EH (cell line): ENCODE results near the gene STX3.
"Not testable (repeated sequence)": the region's sequence is repeated elsewhere in the genome, so short reads cannot be mapped to it uniquely, and the experiment has no call there.

Experiments used
- DNase-seq: peaks from one replicate; pipeline ENCODE4 v3.0.0-alpha.2; 2015; ENCODE audit warnings: low read depth

The STX3 gene

GRCh38 chr11:59791639-59792038 is 36.5 kb downstream of the STX3 start:
- DNase-seq = peak; percentile 44

GRCh38 chr11:59792507-59792906 is 37.3 kb downstream of the STX3 start:
- no peak for DNase-seq

- no peak for DNase-seq
Observed at GRCh38 chr11:59794417-59794816, 39.2 kb downstream of the STX3 start.

- no peak for DNase-seq
Observed at GRCh38 chr11:59800390-59801025, 45.3 kb downstream of the STX3 start.

GRCh38 chr11:59801160-59801706 is 46.1 kb downstream of the STX3 start:
- DNase-seq = no peak

- DNase-seq = no peak
Observed at GRCh38 chr11:59801981-59802638, 46.9 kb downstream of the STX3 start.

- DNase-seq = peak; percentile 64
Observed at GRCh38 chr11:59802639-59803176, 47.5 kb downstream of the STX3 start.

GRCh38 chr11:59804061-59804460 is 48.9 kb downstream of the STX3 start:
- no peak for DNase-seq

GRCh38 chr11:59807047-59807610 is 52.0 kb downstream of the STX3 start:
- no peak for DNase-seq

- peak; percentile 82 for DNase-seq
Observed at GRCh38 chr11:59810189-59810910, 55.2 kb downstream of the STX3 start, which contains the start of gene MRPL16. Gene MRPL16 (minus strand): TSS chr11:59810778. CDS start chr11:59810658, 120 bp downstream.

- DNase-seq = no peak
Observed at GRCh38 chr11:59810911-59811259, 55.7 kb downstream of the STX3 start.

GRCh38 chr11:59812220-59812619 is 57.0 kb downstream of the STX3 start:
- no peak for DNase-seq

- DNase-seq = no peak
Observed at GRCh38 chr11:59813364-59813763, 58.2 kb downstream of the STX3 start.

GRCh38 chr11:59814021-59814420 is 58.8 kb downstream of the STX3 start:
- DNase-seq = no peak

- no peak for DNase-seq
Observed at GRCh38 chr11:59815754-59816153, 60.6 kb downstream of the STX3 start.

GRCh38 chr11:59816434-59816833 is 61.3 kb downstream of the STX3 start:
- DNase-seq = not testable (repeated sequence)

- DNase-seq = no peak
Observed at GRCh38 chr11:59818572-59818971, 63.4 kb downstream of the STX3 start.

- peak; percentile 62 for DNase-seq
Observed at GRCh38 chr11:59822989-59823566, 67.9 kb downstream of the STX3 start.

GRCh38 chr11:59829358-59829757 is 74.2 kb downstream of the STX3 start:
- no peak for DNase-seq

- no peak for DNase-seq
Observed at GRCh38 chr11:59833602-59834001, 78.4 kb downstream of the STX3 start.

GRCh38 chr11:59839615-59840014 is 84.4 kb downstream of the STX3 start:
- DNase-seq = no peak

- no peak for DNase-seq
Observed at GRCh38 chr11:59841514-59841913, 86.3 kb downstream of the STX3 start.
